BLaER1 treated with 17β-estradiol and CSF1 and Interleukin-3, amounts not matched to agents 10 nM and 100 nM (cell line): Measurements from ENCODE around the gene ARHGAP26.
A peak's percentile ranks its signal among the peaks of the same experiment; 100 is the strongest.

Experiments
- H3K27ac ChIP-seq, 11 experiments: shearing (Covaris generic); formaldehyde crosslinking; 2 replicates each; pipeline ENCODE4 v1.8.1; 2022
- H3K27me3 ChIP-seq, 11 experiments: shearing (Covaris generic); formaldehyde crosslinking; 2 replicates each; pipeline ENCODE4 v1.8.1; 2022
- H3K36me3 ChIP-seq, 11 experiments: shearing (Covaris generic); formaldehyde crosslinking; 2 replicates each; pipeline ENCODE4 v1.8.1; 2022
- H3K4me1 ChIP-seq, 10 experiments: shearing (Covaris generic); formaldehyde crosslinking; 2 replicates each; pipeline ENCODE4 v1.8.1; 2022
- H3K4me2 ChIP-seq, 11 experiments: shearing (Covaris generic); formaldehyde crosslinking; 2 replicates each; pipeline ENCODE4 v1.8.1; 2022
- H3K4me3 ChIP-seq, 10 experiments: shearing (Covaris generic); formaldehyde crosslinking; 2 replicates each; pipeline ENCODE4 v1.8.1; 2022
- H3K9ac ChIP-seq, 11 experiments: shearing (Covaris generic); formaldehyde crosslinking; 2 replicates each; pipeline ENCODE4 v1.8.1; 2022
- H3K9me3 ChIP-seq, 11 experiments: shearing (Covaris generic); formaldehyde crosslinking; replicated peaks in 1 of 11; 2 replicates each; pipeline ENCODE4 v1.8.1; 2022
- H4K20me1 ChIP-seq, 11 experiments: shearing (Covaris generic); formaldehyde crosslinking; 2 replicates each; pipeline ENCODE4 v1.8.1; 2022
- Cebpa-rat ChIP-seq, 11 experiments: shearing (Covaris generic); IDR thresholded peaks; 2 replicates each; pipeline ENCODE4 v1.8.1; 2022

Gene ARHGAP26

DNA sequence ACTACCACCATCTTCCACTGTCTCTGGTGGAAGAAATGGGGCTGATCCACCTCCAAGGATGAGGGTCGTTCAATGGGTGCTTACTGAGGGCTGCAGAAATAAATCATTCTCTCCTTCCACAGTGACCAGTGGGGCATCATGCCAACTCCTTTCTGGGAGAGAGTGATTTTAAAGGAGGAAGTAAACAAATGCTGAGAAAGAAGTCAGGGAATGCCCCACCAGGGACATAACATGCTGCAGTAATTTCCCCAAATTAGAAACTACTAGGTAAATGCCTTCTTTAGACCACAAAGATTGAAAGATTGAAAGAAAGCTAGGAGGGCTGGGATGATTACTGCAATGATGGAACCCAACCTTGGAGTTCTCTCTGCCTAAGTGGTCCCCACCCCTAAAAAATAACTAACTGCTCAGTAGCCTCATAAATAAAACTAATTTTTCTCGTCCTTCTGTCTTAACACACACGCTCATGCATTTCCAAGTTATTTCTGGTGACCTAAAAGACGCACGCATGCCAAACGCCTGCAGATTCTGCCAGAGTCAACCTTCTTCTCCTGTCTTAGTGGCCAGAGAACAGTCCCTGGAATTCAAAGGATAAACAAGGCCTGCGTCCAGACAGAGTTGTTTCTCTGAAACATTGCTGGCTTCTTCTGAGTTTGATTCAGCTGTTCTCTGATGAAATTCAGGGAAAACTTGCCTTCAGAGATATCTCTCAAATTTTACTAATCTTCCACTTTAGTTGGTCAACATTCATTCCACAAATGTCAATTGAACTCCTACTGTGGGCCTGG lies 383.3 kb downstream of the ARHGAP26 start:
- peak overlapping the region in 3 of 11 experiments; percentile 16 to 55 (median 47); a peak in 5 of 22 replicates for H3K4me2 ChIP-seq
- TF ChIP-seq Cebpa-rat (IDR thresholded peaks at IDR 0.05): no peak
- peaks cover 0 to 25% (median under 1%) of the 10 kb centered on the region in 10 experiments; a peak in 7 of 20 replicates for H3K4me1 ChIP-seq
- peaks cover 0 to 36% (median 0%) of the 10 kb centered on the region in 11 experiments; a peak in 3 of 22 replicates for H4K20me1 ChIP-seq
- H3K4me3 ChIP-seq: no peak overlapping the region
- no peaks in the 10 kb centered on the region for H3K27me3 ChIP-seq
- no peak overlapping the region for H3K9ac ChIP-seq
- H3K36me3 ChIP-seq: peaks cover 0 to 100% (median 40%) of the 10 kb centered on the region in 11 experiments; a peak in 17 of 22 replicates
- no peak overlapping the region for H3K27ac ChIP-seq
- peaks cover 0 to 9% (median 0%) of the 10 kb centered on the region in 11 experiments; a peak in 1 of 22 replicates for H3K9me3 ChIP-seq

DNA sequence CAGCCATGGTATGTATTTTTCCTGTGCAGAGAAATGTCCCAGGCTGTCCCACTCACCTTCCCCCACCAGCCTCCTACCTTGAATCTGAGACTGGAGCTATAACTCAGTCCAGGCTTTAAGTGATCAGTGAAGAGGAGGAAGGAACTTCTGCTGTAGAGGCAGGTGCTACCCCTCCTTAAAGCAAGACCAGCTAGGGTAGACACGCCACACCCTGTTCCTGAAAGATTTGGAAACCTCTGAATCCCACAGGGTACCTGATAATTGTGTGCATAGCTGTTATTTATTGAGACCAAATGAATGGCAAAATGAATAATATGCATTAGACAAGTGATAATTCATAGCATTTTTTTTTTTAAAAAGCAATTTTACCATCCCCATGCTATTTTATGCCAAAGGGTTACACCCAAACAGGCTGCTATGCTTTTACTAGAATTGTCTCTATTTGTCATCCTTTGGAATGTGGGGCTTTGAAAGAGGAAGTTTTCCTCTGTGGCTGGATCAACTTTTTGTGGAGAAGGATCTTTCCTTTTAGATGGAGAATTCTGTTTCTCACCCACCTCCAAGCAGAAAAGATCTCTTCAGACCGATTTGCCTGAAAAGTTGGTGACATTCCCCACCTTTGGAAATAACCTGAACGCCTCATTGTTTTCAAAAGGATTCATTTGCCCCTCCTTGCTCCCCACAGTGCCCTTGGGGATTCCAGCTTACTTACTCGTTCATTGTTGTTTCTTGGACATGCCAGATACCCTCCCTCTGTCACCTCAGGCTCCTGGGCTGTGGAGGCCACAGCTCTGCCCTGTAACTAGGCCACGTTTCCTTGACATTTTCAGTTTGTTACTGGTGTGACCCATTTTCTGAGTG lies 384.6 kb downstream of the ARHGAP26 start:
- TF ChIP-seq Cebpa-rat (IDR thresholded peaks at IDR 0.05): no peak
- Histone ChIP-seq H3K4me2 (no peak overlapping the region), H3K27me3 (no peaks in the 10 kb centered on the region), H3K27ac (no peak overlapping the region), H3K36me3 (peaks cover 0 to 100% (median 27%) of the 10 kb centered on the region in 11 experiments; a peak in 15 of 22 replicates), H3K4me3 (no peak overlapping the region), H3K9me3 (peaks cover 0 to 10% (median 0%) of the 10 kb centered on the region in 11 experiments; a peak in 1 of 22 replicates), H3K9ac (no peak overlapping the region), H4K20me1 (peaks cover 0 to 36% (median 0%) of the 10 kb centered on the region in 11 experiments; a peak in 3 of 22 replicates), H3K4me1 (peaks cover 7 to 25% (median 10%) of the 10 kb centered on the region in 10 experiments; a peak in 15 of 20 replicates)

DNA sequence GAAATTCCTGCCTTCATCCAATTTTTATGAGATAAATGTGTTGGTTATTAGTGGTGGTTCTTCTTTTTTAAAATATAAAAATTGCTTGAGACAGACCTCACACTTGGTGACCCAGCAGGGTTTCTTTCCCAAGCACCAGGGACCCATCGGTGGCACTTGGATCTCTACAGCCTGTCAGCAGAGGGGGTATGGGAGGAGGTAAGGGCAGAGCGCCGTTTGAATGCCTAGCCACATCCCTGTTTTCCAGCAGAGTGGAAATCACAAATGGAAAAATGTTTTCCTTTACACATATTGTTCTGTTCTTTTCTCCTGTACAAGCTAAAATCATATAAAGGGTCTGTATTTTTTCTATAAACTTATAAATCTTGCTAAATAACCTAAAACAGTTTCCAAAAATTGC lies 385.3 kb downstream of the ARHGAP26 start:
- no peak overlapping the region for H3K27ac ChIP-seq
- H3K36me3 ChIP-seq: peaks cover 0 to 96% (median 20%) of the 10 kb centered on the region in 11 experiments; a peak in 14 of 22 replicates
- no peaks in the 10 kb centered on the region for H3K27me3 ChIP-seq
- H3K9ac ChIP-seq: no peak overlapping the region
- H3K4me2 ChIP-seq: no peak overlapping the region
- H3K4me1 ChIP-seq: peaks cover 7 to 25% (median 10%) of the 10 kb centered on the region in 10 experiments; a peak in 15 of 20 replicates
- H4K20me1 ChIP-seq: peaks cover 0 to 36% (median 0%) of the 10 kb centered on the region in 11 experiments; a peak in 3 of 22 replicates
- no peak overlapping the region for H3K4me3 ChIP-seq
- no peak for TF ChIP-seq Cebpa-rat (IDR thresholded peaks at IDR 0.05)
- peaks cover 0 to 10% (median 0%) of the 10 kb centered on the region in 11 experiments; a peak in 1 of 22 replicates for H3K9me3 ChIP-seq

DNA sequence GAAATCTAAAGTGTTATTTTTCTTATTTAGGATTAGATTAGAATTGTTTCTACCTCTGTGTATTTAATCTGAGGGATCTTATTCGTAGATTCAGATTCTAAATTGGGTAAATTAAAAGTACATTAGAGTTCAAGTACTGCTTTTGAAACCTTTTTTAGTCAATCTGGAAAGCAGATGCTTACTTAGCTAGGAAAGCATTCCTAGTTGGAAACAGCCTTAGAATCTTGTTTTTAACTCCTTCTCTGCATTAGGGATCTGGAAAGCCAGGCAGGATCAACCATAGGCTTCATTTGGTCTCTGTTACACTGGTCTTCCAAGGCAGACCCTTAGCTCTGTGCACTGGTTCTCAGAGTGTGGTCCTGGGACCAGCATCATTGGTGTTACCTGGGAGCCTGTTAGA lies 385.9 kb downstream of the ARHGAP26 start:
- no peak overlapping the region for H3K9ac ChIP-seq
- no peak for TF ChIP-seq Cebpa-rat (IDR thresholded peaks at IDR 0.05)
- peaks cover 0 to 10% (median 0%) of the 10 kb centered on the region in 11 experiments; a peak in 1 of 22 replicates for H3K9me3 ChIP-seq
- H3K4me1 ChIP-seq: peaks cover 7 to 25% (median 10%) of the 10 kb centered on the region in 10 experiments; a peak in 15 of 20 replicates
- peaks cover 0 to 36% (median 0%) of the 10 kb centered on the region in 11 experiments; a peak in 3 of 22 replicates for H4K20me1 ChIP-seq
- H3K27me3 ChIP-seq: no peaks in the 10 kb centered on the region
- H3K4me2 ChIP-seq: no peak overlapping the region
- H3K4me3 ChIP-seq: no peak overlapping the region
- H3K36me3 ChIP-seq: peaks cover 0 to 96% (median 14%) of the 10 kb centered on the region in 11 experiments; a peak in 12 of 22 replicates
- H3K27ac ChIP-seq: no peak overlapping the region

DNA sequence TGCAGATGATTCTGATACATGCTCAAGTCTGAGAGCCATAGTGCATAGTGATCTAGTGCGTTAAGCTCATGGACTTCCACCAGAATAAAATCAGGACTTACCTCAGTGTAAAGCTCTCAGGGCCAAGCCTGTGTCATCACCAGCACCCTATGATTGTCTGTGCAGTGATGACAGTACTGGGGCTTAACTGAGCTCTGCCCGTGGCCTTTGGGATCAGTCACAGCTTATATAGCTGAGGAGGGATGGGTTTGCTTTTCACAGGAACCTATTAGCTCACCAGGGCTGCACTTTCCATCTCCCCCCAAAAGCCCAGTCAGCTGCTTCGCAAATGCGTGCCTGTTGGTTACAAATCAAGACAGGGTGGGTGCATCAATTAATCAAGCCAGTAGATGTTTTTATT lies 386.4 kb downstream of the ARHGAP26 start:
- H3K4me2 ChIP-seq: no peak overlapping the region
- H3K27ac ChIP-seq: no peak overlapping the region
- peaks cover 0 to 10% (median 0%) of the 10 kb centered on the region in 11 experiments; a peak in 1 of 22 replicates for H3K9me3 ChIP-seq
- TF ChIP-seq Cebpa-rat (IDR thresholded peaks at IDR 0.05): no peak
- no peak overlapping the region for H3K4me3 ChIP-seq
- peaks cover 8 to 28% (median 10%) of the 10 kb centered on the region in 10 experiments; a peak in 16 of 20 replicates for H3K4me1 ChIP-seq
- no peak overlapping the region for H3K9ac ChIP-seq
- H3K27me3 ChIP-seq: no peaks in the 10 kb centered on the region
- peaks cover 0 to 36% (median 0%) of the 10 kb centered on the region in 11 experiments; a peak in 3 of 22 replicates for H4K20me1 ChIP-seq
- H3K36me3 ChIP-seq: peaks cover 0 to 95% (median 9%) of the 10 kb centered on the region in 11 experiments; a peak in 11 of 22 replicates

DNA sequence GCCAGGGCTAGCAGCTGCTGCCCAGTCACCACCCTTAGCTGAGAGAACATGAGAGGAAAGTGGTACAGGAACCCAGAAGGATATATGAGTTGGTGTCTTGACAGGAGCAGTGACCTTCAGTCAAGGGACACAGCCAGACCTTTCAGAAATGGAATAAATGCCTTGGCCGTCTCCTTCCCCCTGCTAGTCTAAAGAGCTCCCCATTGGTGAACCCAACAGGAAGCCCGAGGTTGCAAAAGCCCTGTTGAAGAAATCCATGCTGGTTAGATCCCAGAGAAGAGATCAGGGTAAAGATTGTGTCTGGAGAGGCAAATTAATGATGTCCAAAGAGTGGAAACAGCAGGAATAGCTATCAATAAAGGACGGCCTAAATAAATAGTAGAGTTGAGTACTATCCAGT lies 388.9 kb downstream of the ARHGAP26 start:
- TF ChIP-seq Cebpa-rat (IDR thresholded peaks at IDR 0.05): no peak
- H3K9me3 ChIP-seq: peaks cover 0 to 15% (median 0%) of the 10 kb centered on the region in 11 experiments; a peak in 1 of 22 replicates
- peak overlapping the region in 1 of 11 experiments; percentile 45; a peak in 1 of 22 replicates for H3K27ac ChIP-seq
- peaks cover 7 to 19% (median 10%) of the 10 kb centered on the region in 10 experiments; a peak in 16 of 20 replicates for H3K4me1 ChIP-seq
- peak overlapping the region in 7 of 11 experiments; percentile 9 to 31 (median 25); a peak in 11 of 22 replicates for H3K4me2 ChIP-seq
- H3K36me3 ChIP-seq: peaks cover 0 to 95% (median 14%) of the 10 kb centered on the region in 11 experiments; a peak in 11 of 22 replicates
- H3K27me3 ChIP-seq: no peaks in the 10 kb centered on the region
- peaks cover 0 to 28% (median 0%) of the 10 kb centered on the region in 11 experiments; a peak in 3 of 22 replicates for H4K20me1 ChIP-seq
- no peak overlapping the region for H3K9ac ChIP-seq
- H3K4me3 ChIP-seq: no peak overlapping the region

DNA sequence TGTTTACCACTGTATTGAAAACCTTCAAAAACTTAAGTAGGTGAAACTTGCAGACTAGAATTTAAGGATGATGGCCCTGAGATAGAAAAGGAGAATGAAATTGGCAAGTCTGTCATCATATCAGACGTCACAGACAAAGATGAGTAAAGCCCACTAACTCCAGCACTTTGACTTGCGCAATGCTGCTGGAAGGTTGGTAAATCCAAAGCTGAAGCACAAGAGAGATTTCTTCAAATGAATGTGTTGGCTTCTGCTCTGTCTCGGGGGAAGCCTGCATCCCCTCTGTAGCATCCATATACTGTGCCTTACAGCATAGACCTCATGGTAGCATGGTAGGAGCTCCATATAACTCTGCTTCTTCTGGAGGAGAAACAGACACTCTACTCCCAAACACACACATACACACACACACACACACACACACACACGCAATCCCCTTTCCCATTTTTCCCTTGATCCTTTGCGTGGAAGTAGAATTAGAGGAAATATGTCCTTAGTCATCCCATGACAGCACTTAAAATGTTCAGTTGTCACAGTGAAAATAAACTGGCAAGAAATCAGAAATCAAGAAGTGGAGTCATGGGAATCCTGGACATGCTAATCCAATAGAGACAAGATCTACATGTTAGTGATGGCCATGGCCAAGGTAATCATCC lies 391.8 kb downstream of the ARHGAP26 start:
- Histone ChIP-seq H3K9me3 (peaks cover 0 to 17% (median 0%) of the 10 kb centered on the region in 11 experiments; a peak in 3 of 22 replicates), H3K4me3 (no peak overlapping the region), H4K20me1 (peaks cover 0 to 23% (median 0%) of the 10 kb centered on the region in 11 experiments; a peak in 3 of 22 replicates), H3K27ac (no peak overlapping the region; a peak in 1 of 22 replicates), H3K36me3 (peaks cover 0 to 83% (median 21%) of the 10 kb centered on the region in 11 experiments; a peak in 12 of 22 replicates), H3K4me2 (peak overlapping the region in 2 of 11 experiments; percentile 3 to 15; a peak in 2 of 22 replicates), H3K9ac (no peak overlapping the region), H3K27me3 (no peaks in the 10 kb centered on the region), H3K4me1 (peaks cover 17 to 32% (median 22%) of the 10 kb centered on the region in 10 experiments)
- TF ChIP-seq Cebpa-rat (IDR thresholded peaks at IDR 0.05): peak in 8 of 11 experiments; percentile 23 to 77 (median 55); a peak in 9 of 22 replicates
